ENCODE results near the gene CTNNA1.

Gene CTNNA1

GRCh38 chr5:138929571-138929955 is 176.3 kb downstream of the CTNNA1 start:
- DNase-seq: no peak

GRCh38 chr5:138930371-138931097 is 177.3 kb downstream of the CTNNA1 start:
- peak in 1 of 56 donors; percentile 38 for DNase-seq

- DNase-seq: no peak
Measured at GRCh38 chr5:138932171-138932810, 179.1 kb downstream of the CTNNA1 start.

GRCh38 chr5:138933522-138934290 is 180.5 kb downstream of the CTNNA1 start:
- no peak for DNase-seq

GRCh38 chr5:138934971-138935370 is 181.7 kb downstream of the CTNNA1 start:
- DNase-seq: no peak

- no peak for DNase-seq
Measured at GRCh38 chr5:138935466-138935865, 182.2 kb downstream of the CTNNA1 start.

- DNase-seq: no peak
Measured at GRCh38 chr5:138936225-138936967, 183.2 kb downstream of the CTNNA1 start.

GRCh38 chr5:138936968-138937345 is 183.7 kb downstream of the CTNNA1 start:
- DNase-seq: no peak

- no peak for DNase-seq
Measured at GRCh38 chr5:138937392-138938387, 184.5 kb downstream of the CTNNA1 start.

- no peak for DNase-seq
Measured at GRCh38 chr5:138938526-138938925, 185.3 kb downstream of the CTNNA1 start.

- DNase-seq: no peak
Measured at GRCh38 chr5:138942066-138942465, 188.8 kb downstream of the CTNNA1 start.

GRCh38 chr5:138942861-138943260 is 189.6 kb downstream of the CTNNA1 start:
- no peak for DNase-seq

GRCh38 chr5:138943599-138944173 is 190.5 kb downstream of the CTNNA1 start:
- DNase-seq: no peak

GRCh38 chr5:138944527-138945322 is 191.5 kb downstream of the CTNNA1 start:
- no peak for DNase-seq

- peak in 20 of 56 donors; percentile 21 to 62 (median 48) for DNase-seq
Measured at GRCh38 chr5:138945421-138946240, 192.4 kb downstream of the CTNNA1 start.

- DNase-seq: peak in 33 of 56 donors; percentile 30 to 82 (median 58)
Measured at GRCh38 chr5:138946241-138946623, 193.0 kb downstream of the CTNNA1 start.

- DNase-seq: no peak
Measured at GRCh38 chr5:138946831-138947560, 193.8 kb downstream of the CTNNA1 start.
